Caco-2 (cell line): ENCODE data around the gene NLGN1. TPM values are rescaled to one million over a fixed set of nuclear protein-coding genes. Genes with fewer than 3 reads are reported as not detected.

Experiments
- BruUV-seq: library from RNA; stranded (reverse); fragments of 400-500 nt; replicated peaks from 2 replicates; lab custom pipeline; 2021; lab: Mats Ljungman, UMichigan
- CTCF ChIA-PET: fragments of 300-600 bp; sonication (Branson Sonifier 250); formaldehyde crosslinking; loops from one replicate; lab custom pipeline; 2022; ENCODE audit warnings: antibody characterized with exemption; lab: Charles Lee
- POLR2A ChIA-PET: fragments of 300-600 bp; sonication (Branson Sonifier 250); formaldehyde crosslinking; loops from one replicate; lab custom pipeline; 2022; ENCODE audit warnings: antibody characterized with exemption; lab: Charles Lee
- DNase-seq, 2 experiments: peaks; one replicate each; pipeline versions ENCODE4 v3.0.0 to v3.0.0-alpha.2; 2020 to 2022
- H3K27me3 ChIP-seq: replicated peaks from 2 replicates; pipeline ENCODE4 v1.6.0; 2011; ENCODE audit warnings: low read length; ENCODE audit not compliant: control insufficient read depth, insufficient read depth
- H3K36me3 ChIP-seq: 2 replicates; pipeline ENCODE4 v1.5.1; 2011; ENCODE audit warnings: low read length; ENCODE audit not compliant: control insufficient read depth, insufficient read depth
- H3K4me1 ChIP-seq: fragments of 250-450 bp; sonication (Bioruptor Pico); 2 replicates; pipeline ENCODE4 v1.5.1; 2020; ENCODE audit warnings: mild to moderate bottlenecking
- H3K4me3 ChIP-seq: 2 replicates; pipeline ENCODE4 v1.5.1; 2011; ENCODE audit warnings: low read depth, mild to moderate bottlenecking, control low read depth, low read length
- H3K9me3 ChIP-seq: fragments of 250-450 bp; sonication (Bioruptor Pico); 2 replicates; pipeline ENCODE4 v1.5.1; 2020; ENCODE audit warnings: mild to moderate bottlenecking, moderate library complexity
- H3K27ac Mint-ChIP-seq: one replicate; pipeline ENCODE4 v1.8.0; 2022; ENCODE audit warnings: mixed read lengths; ENCODE audit not compliant: unreplicated experiment
- H3K27me3 Mint-ChIP-seq: one replicate; pipeline ENCODE4 v1.8.0; 2022; ENCODE audit warnings: mixed read lengths; ENCODE audit not compliant: insufficient read depth, unreplicated experiment
- H3K36me3 Mint-ChIP-seq: one replicate; pipeline ENCODE4 v1.8.0; 2022; ENCODE audit warnings: mild to moderate bottlenecking, mixed read lengths; ENCODE audit not compliant: insufficient read depth, unreplicated experiment
- H3K4me1 Mint-ChIP-seq: one replicate; pipeline ENCODE4 v1.8.0; 2022; ENCODE audit warnings: low read depth, mixed read lengths; ENCODE audit not compliant: unreplicated experiment
- H3K4me3 Mint-ChIP-seq: one replicate; pipeline ENCODE4 v1.8.0; 2022; ENCODE audit warnings: mild to moderate bottlenecking, moderate library complexity, mixed read lengths; ENCODE audit not compliant: unreplicated experiment
- H3K9me3 Mint-ChIP-seq: one replicate; pipeline ENCODE4 v1.8.0; 2022; ENCODE audit warnings: mixed read lengths; ENCODE audit not compliant: unreplicated experiment
- CTCF ChIP-seq, 2 experiments: fragments of 200-600 bp in 1 of 2; IDR thresholded peaks; 1 replicate in 1 of 2; 2 replicates in 1 of 2; pipeline versions ENCODE4 v1.5.1 to v1.8.0; 2011 to 2022; ENCODE audit warnings: antibody characterized with exemption in 1 of 2, control low read depth in 1 of 2, inconsistent platforms in 1 of 2, low read depth in 1 of 2, low read length in 1 of 2, mild to moderate bottlenecking in 1 of 2, moderate library complexity in 1 of 2; ENCODE audit not compliant: insufficient read depth in 1 of 2, severe bottlenecking in 1 of 2, unreplicated experiment in 1 of 2
- intact Hi-C: fragments of 100-400 bp; cut with micrococcal nuclease; formaldehyde crosslinking; loops from one replicate; pipeline ENCODE4 v1.10.0; 2022; ENCODE audit not compliant: unreplicated experiment
- total RNA-seq: library from RNA; stranded (reverse); gene quantifications from 2 replicates; pipeline ENCODE4 v1.2.3, GENCODE V29; 2022

The NLGN1 gene
- total RNA-seq, 1 experiment from 2014 or later: not detected

DNA sequence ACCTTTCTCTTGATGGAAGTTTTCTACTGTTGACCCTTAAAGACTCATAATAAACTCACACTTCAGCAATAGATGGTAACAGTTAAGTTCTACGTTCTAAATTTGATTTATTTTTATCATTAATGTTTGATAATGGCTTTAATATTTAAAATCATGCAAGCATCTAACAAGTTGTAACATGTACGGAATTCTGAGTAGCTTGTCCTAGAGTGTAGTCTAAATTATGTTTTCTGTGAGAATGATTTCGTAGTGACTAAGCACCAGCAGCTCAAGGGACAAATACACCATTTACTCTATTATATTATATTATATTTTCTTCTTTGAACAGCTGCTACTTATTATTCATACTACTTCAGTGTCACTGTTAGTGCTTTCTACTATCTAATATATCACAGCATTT lies 345.6 kb downstream of the NLGN1 start:
- intact Hi-C loops: no loop called here
- no TSS peak for BruUV-seq
- Histone ChIP-seq H3K36me3 (no peaks in the 10 kb centered on the region), H3K9me3 (no peaks in the 10 kb centered on the region), H3K27me3 (no peaks in the 10 kb centered on the region), H3K4me1 (no peaks in the 10 kb centered on the region), H3K4me3 (no peak overlapping the region)
- Mint-ChIP-seq H3K9me3 (no peaks in the 10 kb centered on the region), H3K4me3 (no peak overlapping the region), H3K27ac (no peak overlapping the region), H3K4me1 (no peaks in the 10 kb centered on the region), H3K36me3 (no peaks in the 10 kb centered on the region), H3K27me3 (peaks cover 6% of the 10 kb centered on the region)
- DNase-seq: no peak
- TF ChIP-seq CTCF (IDR thresholded peaks at IDR 0.05; ENCODE audit: insufficient read depth in 1 of 2, low read depth in 1 of 2, low read length in 1 of 2, severe bottlenecking in 1 of 2, unreplicated experiment in 1 of 2): no peak
- ChIA-PET CTCF (no interaction called here), POLR2A (no interaction called here)

GRCh38 chr3:173743516-173743915 lies 346.0 kb downstream of the NLGN1 start:
- no peaks in the 10 kb centered on the region for H3K27me3 ChIP-seq
- DNase-seq: no peak
- Mint-ChIP-seq H3K9me3 (no peaks in the 10 kb centered on the region), H3K4me1 (no peaks in the 10 kb centered on the region), H3K4me3 (no peak overlapping the region), H3K27ac (no peak overlapping the region), H3K27me3 (peaks cover 6% of the 10 kb centered on the region), H3K36me3 (no peaks in the 10 kb centered on the region)
- no peak for TF ChIP-seq CTCF (IDR thresholded peaks at IDR 0.05; ENCODE audit: insufficient read depth in 1 of 2, low read depth in 1 of 2, low read length in 1 of 2, severe bottlenecking in 1 of 2, unreplicated experiment in 1 of 2)
- ChIA-PET POLR2A (no interaction called here), CTCF (no interaction called here)
- no TSS peak for BruUV-seq
- H3K36me3 ChIP-seq: no peaks in the 10 kb centered on the region
- no peaks in the 10 kb centered on the region for H3K4me1 ChIP-seq
- H3K9me3 ChIP-seq: no peaks in the 10 kb centered on the region
- intact Hi-C loops: no loop called here
- H3K4me3 ChIP-seq: no peak overlapping the region

DNA sequence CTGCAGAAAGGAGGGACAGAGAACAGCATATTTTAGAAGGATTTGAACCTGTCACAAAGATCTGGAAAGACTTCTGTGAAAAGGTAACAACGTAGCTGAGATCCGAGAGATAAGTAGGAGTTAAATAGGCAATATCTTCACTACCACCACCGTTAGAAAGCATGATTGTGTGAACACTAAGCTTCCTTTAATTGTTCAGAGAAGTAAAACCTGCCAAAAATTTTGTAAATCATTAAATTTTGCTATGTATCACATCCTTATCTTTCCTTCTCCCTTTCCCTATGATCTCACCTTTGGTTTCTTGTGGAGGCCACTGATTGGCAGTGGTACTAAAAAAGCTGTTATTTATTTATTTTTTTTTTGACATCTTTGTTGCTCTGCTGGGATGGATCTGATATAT lies 346.9 kb downstream of the NLGN1 start:
- Mint-ChIP-seq H3K4me3 (no peak overlapping the region), H3K36me3 (no peaks in the 10 kb centered on the region), H3K27ac (no peak overlapping the region), H3K4me1 (no peaks in the 10 kb centered on the region), H3K9me3 (no peaks in the 10 kb centered on the region), H3K27me3 (peaks cover 4% of the 10 kb centered on the region)
- H3K36me3 ChIP-seq: no peaks in the 10 kb centered on the region
- H3K4me3 ChIP-seq: no peak overlapping the region
- POLR2A ChIA-PET: no interaction called here
- no peak for DNase-seq
- H3K4me1 ChIP-seq: no peaks in the 10 kb centered on the region
- H3K9me3 ChIP-seq: no peaks in the 10 kb centered on the region
- BruUV-seq: no TSS peak
- no peak for TF ChIP-seq CTCF (IDR thresholded peaks at IDR 0.05; ENCODE audit: insufficient read depth in 1 of 2, low read depth in 1 of 2, low read length in 1 of 2, severe bottlenecking in 1 of 2, unreplicated experiment in 1 of 2)
- no peaks in the 10 kb centered on the region for H3K27me3 ChIP-seq
- CTCF ChIA-PET: no interaction called here
- intact Hi-C loops: no loop called here
